Limb (tissue), 2 donors: Measurements from ENCODE around the gene ROCK1.
"Not testable (repeated sequence)": the region's sequence is repeated elsewhere in the genome, so short reads cannot be mapped to it uniquely, and the experiment has no call there.

Experiments used
- DNase-seq, 2 donors: peaks; one replicate each; pipeline ENCODE4 v3.0.0-alpha.2; 2016; ENCODE audit errors: extremely low spot score in 2 of 2

Gene ROCK1

DNA sequence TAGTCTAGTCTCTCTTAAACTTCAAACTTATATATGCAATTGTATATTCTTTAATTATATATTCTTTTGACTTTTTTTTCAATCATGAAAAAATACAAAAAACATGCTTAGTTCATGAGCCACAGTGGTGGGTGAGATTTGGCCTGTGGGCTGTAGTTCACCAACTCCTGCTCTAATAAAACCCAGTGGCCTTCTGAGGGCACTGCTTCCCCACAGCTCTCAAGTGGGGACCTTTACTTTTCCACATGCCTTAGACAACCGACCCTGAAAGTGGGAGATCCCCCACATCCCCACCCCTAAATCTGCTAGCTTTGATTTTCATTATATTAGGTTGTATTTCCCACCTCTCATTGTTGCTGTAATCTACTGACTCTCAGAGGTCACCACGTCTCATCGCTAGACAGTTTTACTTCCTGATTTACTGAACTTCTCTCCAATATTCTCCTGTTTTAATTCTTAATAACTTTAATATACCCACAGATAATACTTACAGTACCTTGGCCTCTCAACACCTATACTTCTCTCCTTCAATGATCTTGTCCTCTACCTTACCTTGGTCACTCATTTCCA, 57.3 kb downstream of the ROCK1 start:
- DNase-seq = no peak

DNA sequence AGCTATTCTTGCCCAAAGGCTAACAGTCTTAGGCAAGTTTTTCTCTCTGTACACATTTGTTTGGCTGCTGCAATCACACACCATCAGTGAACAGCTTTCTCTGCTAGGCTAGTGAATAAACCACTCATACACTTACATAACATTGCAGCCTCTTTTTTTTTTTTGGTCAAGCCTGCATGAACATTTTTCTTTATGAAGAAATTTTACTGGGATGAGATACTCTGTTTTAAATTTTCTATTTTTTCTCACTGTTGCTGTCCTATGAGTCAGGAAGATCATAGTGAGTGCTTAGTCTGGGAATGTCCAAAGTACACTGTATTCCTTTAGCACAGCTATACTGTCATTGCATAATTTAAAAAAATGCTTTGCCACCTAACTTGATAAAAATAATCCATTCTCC, 58.5 kb downstream of the ROCK1 start:
- DNase-seq = no peak

- no peak for DNase-seq
Observed at GRCh38 chr18:21052385-21052784, 59.2 kb downstream of the ROCK1 start.

DNA sequence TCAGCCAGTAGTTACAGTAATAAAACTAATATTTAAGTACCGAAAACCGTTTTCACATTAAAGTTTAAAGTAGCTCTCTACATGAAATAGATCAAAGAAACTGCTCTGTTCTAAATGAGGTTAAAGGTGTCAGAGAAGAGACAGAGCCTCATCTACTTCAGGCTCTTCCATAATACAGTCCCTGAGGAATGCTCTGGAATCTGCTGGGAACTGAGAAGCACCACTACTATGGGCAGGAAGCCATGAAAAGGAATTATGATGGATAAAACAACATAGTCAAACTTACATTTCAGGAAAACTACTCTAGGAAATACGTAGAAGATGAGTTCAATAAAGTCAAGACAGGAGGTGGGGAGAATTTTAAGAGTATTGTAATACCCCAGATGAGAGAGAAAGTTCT, 60.0 kb downstream of the ROCK1 start:
- DNase-seq = no peak

DNA sequence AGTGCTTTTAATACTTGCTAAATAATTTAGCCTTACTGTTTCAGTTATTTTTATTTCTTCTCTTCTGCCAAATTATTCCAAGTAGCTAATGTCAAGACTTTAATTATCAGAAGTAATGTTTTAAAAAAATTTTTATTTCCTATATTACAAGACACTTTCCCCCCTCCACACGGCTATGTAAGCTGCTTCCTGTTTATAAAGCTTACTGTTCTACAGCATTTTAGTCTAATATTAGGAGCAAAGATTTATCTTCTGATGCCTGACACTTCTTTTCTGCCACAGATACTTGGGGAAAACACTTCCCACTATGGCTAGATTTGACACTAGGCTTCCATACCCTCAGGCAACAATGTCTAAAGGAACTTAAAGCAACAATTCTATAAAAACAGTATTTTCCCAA, 62.3 kb downstream of the ROCK1 start:
- no peak for DNase-seq

DNA sequence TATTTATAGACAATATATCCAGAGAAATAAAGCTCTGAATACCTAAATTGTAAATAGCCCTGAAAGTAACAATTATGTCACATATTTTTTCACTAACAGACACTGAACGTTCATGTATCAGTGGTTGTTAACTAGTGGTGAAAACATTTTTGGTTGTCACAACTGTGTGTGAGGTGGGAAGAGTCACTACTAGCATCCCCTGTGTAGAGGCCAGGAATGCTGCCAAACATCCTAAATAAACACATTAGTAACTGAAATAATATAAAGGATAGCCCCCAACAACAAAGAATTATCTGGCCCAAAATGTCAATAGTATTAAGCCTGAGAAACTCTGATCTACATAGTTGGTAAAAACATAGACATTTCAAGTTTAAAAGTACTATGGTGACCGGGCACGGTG, 64.5 kb downstream of the ROCK1 start:
- DNase-seq = no peak

GRCh38 chr18:21040466-21040865, 71.1 kb downstream of the ROCK1 start:
- no peak for DNase-seq

DNA sequence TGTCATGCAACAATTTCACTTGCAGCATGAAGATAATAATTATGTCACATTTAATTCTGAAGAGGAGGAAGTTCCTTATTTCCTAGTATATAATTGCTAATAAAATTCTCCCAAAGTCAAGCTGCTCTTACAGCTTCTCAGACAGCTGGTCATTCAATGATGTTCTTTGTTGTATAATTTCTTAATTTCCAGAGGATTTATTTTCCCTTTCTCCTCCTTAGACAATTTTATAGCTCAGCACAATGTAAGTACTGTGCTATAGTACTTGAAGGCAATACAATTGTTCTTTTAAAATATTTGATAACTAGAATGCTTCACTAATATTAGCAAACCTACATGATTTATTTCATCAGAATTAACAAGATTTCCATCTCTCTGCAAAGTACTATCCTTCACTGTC, 73.4 kb downstream of the ROCK1 start:
- DNase-seq = no peak

DNA sequence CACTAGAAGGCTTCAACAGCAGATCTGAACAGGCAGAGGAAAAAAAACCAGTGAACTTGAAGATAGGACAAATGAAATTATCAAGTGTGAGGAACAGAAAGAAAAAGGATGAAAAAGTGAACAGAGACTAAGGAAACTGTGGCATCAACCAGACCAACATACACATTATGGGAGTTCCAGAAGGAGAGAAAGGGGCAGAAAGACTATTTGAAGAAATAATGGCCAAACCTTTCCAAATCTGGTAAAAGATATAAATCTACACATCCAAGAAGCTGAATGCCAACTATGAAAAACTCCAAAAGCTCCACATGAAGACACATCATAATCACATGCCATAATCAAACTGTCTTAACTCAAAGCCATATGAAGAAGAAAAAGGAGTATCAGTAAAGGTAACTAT, 79.8 kb downstream of the ROCK1 start:
- DNase-seq = no peak

GRCh38 chr18:21018257-21018656, 93.4 kb downstream of the ROCK1 start:
- not testable (repeated sequence) for DNase-seq

- no peak for DNase-seq
Observed at GRCh38 chr18:21012308-21012707, 99.3 kb downstream of the ROCK1 start.

DNA sequence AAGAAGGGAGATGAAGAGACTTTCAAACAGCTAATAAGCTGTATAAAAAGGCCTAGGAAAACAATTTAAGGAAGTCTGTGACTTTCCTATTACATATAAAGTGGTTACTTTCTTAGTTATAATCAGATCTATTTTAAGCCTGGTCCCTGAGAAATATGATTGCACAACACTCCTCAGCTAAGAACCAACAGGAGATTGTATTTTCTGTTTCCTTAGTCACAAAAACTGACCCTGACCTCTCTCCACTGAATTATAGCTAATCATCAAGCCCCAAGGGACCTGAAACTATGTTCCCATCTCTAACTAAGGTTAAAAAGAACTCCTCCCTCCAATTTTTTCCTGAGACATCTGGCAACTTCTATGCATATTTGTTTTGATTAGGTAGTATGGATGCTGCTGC, 106.9 kb downstream of the ROCK1 start:
- DNase-seq = peak in 1 of 2 donors; percentile 38

DNA sequence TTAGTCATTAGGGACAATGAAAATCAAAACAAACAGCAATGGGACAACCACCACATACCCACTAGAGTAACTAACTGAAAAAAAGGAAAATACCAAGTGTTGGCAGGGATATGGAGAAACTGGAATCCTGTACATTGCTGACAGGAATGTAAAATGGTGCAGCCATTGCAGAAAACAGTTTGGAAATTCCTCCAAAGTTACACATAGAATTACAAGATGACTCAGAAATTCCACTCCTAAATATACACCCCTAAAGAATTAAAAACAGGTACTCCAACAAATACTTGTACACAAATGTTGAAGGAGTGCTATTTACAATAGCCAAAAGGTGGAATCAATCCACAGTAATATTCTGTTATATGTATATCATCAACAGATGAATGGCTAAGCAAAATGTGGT, 110.9 kb downstream of the ROCK1 start:
- no peak for DNase-seq

- no peak for DNase-seq
Observed at GRCh38 chr18:20997371-20997770, 114.2 kb downstream of the ROCK1 start.

GRCh38 chr18:20996418-20996817, 115.2 kb downstream of the ROCK1 start:
- DNase-seq = no peak

DNA sequence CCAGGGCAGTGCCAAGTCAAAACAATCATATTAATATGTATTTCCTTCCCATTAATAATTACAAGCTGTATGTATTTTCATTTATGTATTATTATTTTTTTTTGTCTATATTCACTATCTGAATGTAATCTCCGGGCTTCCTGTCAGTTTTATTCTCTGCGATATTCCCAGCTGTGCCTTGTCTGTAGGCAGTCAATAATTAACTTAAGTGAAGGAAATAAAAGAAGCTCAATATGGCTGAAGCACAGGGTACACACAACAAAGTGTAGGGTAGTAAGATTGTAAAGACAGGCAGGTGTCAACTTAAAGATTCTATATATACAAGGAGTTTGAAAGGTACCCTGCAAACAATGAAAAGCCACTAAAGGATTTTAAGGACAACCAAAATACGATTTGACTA, 122.9 kb downstream of the ROCK1 start:
- no peak for DNase-seq

GRCh38 chr18:20975077-20975476, 136.5 kb downstream of the ROCK1 start:
- DNase-seq = no peak

- DNase-seq = no peak
Observed at GRCh38 chr18:20971886-20972267, 139.7 kb downstream of the ROCK1 start.

- DNase-seq = no peak
Observed at GRCh38 chr18:20966795-20967194, 144.8 kb downstream of the ROCK1 start.

GRCh38 chr18:20963027-20963426, 148.6 kb downstream of the ROCK1 start:
- no peak for DNase-seq

GRCh38 chr18:20960735-20961134, 150.9 kb downstream of the ROCK1 start:
- DNase-seq = no peak

GRCh38 chr18:20950827-20951226, 160.8 kb downstream of the ROCK1 start:
- DNase-seq = not testable (repeated sequence)
